WERI-Rb-1 (cell line): Measurements from ENCODE around the gene TRIO.

Experiments
- DNase-seq: peaks from one replicate; pipeline ENCODE4 v3.0.0-alpha.2; 2020
- H3K27ac ChIP-seq: fragments of 250-450 bp; sonication (Bioruptor Pico); 2 replicates; pipeline ENCODE4 v1.5.1; 2020; ENCODE audit warnings: mild to moderate bottlenecking, moderate library complexity
- H3K27me3 ChIP-seq: fragments of 250-450 bp; sonication (Bioruptor Pico); 2 replicates; pipeline ENCODE4 v1.5.1; 2021; ENCODE audit warnings: mild to moderate bottlenecking, low read depth, moderate library complexity; ENCODE audit not compliant: insufficient read depth, severe bottlenecking
- H3K36me3 ChIP-seq: fragments of 250-450 bp; sonication (Bioruptor Pico); 2 replicates; pipeline ENCODE4 v1.5.1; 2020; ENCODE audit warnings: mild to moderate bottlenecking, moderate library complexity
- H3K4me3 ChIP-seq: 2 replicates; pipeline ENCODE4 v1.5.1; 2011; ENCODE audit warnings: low read depth, mild to moderate bottlenecking, control low read depth, low read length
- H3K9me3 ChIP-seq: fragments of 250-450 bp; sonication (Bioruptor Pico); 2 replicates; pipeline ENCODE4 v1.5.1; 2021; ENCODE audit warnings: mild to moderate bottlenecking, moderate library complexity; ENCODE audit not compliant: severe bottlenecking
- TF ChIP-seq, protein P1 (sequence below): IDR thresholded peaks from 2 replicates; pipeline ENCODE4 v1.5.1; 2011; ENCODE audit warnings: low read depth, mild to moderate bottlenecking, control low read depth, inconsistent platforms, low read length

Gene TRIO

DNA sequence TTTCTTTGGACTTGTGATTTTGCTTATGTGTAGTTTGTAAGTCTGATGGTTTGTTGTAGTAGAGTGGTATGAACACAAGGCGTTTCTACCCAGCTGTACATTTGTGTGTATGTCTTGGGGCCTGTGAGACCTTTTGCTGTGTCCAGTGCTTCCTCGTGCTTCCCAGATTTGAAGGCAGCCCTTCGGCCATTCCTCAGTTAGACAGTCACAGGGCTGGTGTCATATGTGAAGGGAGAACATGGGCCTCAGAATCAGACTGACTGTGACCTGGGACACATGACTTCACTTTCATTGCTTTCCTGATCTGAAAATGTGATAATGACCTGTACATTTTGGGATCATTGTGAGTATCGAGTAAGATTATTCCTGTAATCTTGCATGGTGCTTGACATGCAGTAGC is 140.0 kb downstream of the TRIO start:
- TF ChIP-seq, protein P1, sequence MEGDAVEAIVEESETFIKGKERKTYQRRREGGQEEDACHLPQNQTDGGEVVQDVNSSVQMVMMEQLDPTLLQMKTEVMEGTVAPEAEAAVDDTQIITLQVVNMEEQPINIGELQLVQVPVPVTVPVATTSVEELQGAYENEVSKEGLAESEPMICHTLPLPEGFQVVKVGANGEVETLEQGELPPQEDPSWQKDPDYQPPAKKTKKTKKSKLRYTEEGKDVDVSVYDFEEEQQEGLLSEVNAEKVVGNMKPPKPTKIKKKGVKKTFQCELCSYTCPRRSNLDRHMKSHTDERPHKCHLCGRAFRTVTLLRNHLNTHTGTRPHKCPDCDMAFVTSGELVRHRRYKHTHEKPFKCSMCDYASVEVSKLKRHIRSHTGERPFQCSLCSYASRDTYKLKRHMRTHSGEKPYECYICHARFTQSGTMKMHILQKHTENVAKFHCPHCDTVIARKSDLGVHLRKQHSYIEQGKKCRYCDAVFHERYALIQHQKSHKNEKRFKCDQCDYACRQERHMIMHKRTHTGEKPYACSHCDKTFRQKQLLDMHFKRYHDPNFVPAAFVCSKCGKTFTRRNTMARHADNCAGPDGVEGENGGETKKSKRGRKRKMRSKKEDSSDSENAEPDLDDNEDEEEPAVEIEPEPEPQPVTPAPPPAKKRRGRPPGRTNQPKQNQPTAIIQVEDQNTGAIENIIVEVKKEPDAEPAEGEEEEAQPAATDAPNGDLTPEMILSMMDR, result no peak
- Histone ChIP-seq H3K9me3 (no peaks in the 10 kb centered on the region), H3K27me3 (no peaks in the 10 kb centered on the region), H3K4me3 (no peak overlapping the region), H3K27ac (no peak overlapping the region), H3K36me3 (no peaks in the 10 kb centered on the region)
- no peak for DNase-seq

DNA sequence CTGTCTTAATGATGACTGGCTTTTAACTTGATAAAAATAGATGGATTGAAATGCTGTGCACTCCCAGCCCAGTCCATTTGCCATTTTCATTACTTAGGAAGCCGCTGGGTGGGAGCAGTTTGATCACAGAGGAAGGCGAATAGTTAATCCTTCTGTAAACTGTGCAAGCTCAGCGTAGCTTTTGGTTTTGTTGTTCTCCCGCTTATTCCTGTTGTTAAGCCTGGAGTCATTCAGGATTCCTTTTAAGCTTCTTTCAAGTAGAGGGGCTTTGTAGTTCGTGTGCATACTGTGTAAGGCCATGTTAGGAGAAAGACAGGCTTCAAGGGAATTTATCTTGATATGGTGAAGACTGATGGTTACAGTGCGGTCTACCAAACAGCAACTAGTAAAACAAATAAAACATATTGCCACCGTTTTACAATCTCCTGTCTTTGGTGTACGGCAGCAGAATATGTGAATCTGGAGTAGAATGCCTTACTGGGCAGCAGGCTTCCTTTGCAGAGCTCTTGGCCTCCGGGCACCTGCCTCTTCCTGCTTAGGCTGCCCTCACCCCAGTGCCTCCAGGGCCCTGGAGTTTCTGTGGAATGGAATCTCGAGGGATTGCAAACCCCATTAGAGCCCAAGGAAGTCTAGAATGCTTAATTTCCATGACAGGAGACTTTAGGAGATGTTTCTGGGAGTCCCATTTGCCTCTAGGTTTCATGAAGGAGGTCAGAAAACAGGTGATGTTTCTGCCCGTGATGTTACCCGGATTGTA is 141.4 kb downstream of the TRIO start:
- no peaks in the 10 kb centered on the region for H3K9me3 ChIP-seq
- DNase-seq, result peak; percentile 72
- H3K27me3 ChIP-seq, result no peaks in the 10 kb centered on the region
- TF ChIP-seq, protein P1, result no peak
- H3K4me3 ChIP-seq, result no peak overlapping the region
- H3K27ac ChIP-seq, result no peak overlapping the region
- no peaks in the 10 kb centered on the region for H3K36me3 ChIP-seq

GRCh38 chr5:14286007-14286406 is 142.9 kb downstream of the TRIO start:
- no peaks in the 10 kb centered on the region for H3K27me3 ChIP-seq
- peaks cover 3% of the 10 kb centered on the region for H3K36me3 ChIP-seq
- no peaks in the 10 kb centered on the region for H3K9me3 ChIP-seq
- TF ChIP-seq, protein P1, result no peak
- H3K4me3 ChIP-seq, result no peak overlapping the region
- no peak for DNase-seq
- no peak overlapping the region for H3K27ac ChIP-seq

GRCh38 chr5:14286574-14287421 is 143.7 kb downstream of the TRIO start:
- DNase-seq, result no peak
- no peaks in the 10 kb centered on the region for H3K9me3 ChIP-seq
- H3K36me3 ChIP-seq, result peaks cover 6% of the 10 kb centered on the region
- TF ChIP-seq, protein P1, result no peak
- H3K4me3 ChIP-seq, result no peak overlapping the region
- no peaks in the 10 kb centered on the region for H3K27me3 ChIP-seq
- H3K27ac ChIP-seq, result no peak overlapping the region

DNA sequence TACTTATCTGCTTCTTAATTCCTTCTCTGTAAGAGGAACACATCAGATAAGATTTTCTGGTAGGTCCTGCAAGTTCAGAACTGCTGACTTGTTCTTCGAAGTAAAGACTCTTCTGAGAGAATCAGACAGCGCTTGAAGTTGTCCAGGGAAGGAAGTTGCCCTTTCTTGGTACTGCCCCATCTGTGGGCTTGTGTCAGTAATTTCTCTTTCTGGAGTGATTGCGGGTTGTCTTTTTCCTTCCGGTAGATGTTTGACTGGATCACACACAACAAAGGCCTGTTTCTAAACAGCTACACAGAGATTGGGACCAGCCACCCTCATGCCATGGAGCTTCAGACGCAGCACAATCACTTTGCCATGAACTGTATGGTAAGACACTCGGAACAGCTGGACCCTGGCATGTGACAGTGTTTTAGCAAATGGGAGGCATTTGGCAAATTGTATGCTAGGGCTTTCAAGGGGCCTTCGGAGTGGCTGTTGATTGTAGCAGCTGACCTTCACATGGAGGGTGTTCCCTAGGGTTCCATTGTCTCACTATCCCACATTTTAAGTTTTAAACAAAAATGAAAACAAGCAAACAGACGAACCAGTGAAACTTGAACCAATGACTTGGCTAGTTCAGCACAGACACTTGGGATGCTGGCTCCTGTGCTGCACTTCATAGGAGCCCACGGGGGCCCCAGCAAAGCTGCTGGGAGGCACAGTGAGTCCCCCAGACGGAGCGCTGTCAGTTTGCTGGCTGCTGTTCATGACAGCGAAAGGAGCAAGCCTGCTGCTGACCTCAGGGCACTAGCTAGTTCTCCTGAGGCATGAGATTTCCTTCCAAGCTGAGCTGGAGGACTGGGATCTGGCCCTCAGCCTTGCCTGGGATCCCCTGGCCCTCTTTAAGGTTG is 149.9 kb downstream of the TRIO start:
- H3K27ac ChIP-seq, result peak overlapping the region; percentile 5; the same call in 1 of the 2 replicates
- H3K4me3 ChIP-seq, result no peak overlapping the region; the same call in 1 of the 2 replicates
- peaks cover 12% of the 10 kb centered on the region for H3K36me3 ChIP-seq
- TF ChIP-seq, protein P1, result no peak
- no peaks in the 10 kb centered on the region for H3K9me3 ChIP-seq
- DNase-seq, result no peak
- no peaks in the 10 kb centered on the region for H3K27me3 ChIP-seq
